A172 (cell line): ENCODE measurements around the gene GFRA1. TPM values are rescaled to one million over a fixed set of nuclear protein-coding genes. Genes with fewer than 3 reads are reported as not detected.

ENCODE experiments used
- DNase-seq: peaks from one replicate; pipeline ENCODE4 v3.0.0-alpha.2; 2015; ENCODE audit warnings: low spot score
- total RNA-seq: library from RNA; depleted of rRNA; stranded (reverse); fragments of >200 nt; shearing (Covaris generic); gene quantifications from 2 replicates; pipeline ENCODE4 v1.2.3, GENCODE V29; 2014

Gene GFRA1
- total RNA-seq, 1 experiment from 2014 or later: 21.3 TPM

GRCh38 chr10:116159197-116159596 is 113.8 kb downstream of the GFRA1 start:
- no peak for DNase-seq

GRCh38 chr10:116158036-116158435 is 115.0 kb downstream of the GFRA1 start:
- DNase-seq: no peak

- DNase-seq: no peak
These were observed 115.5 kb downstream of the GFRA1 start for GRCh38 chr10:116157485-116157884.

- DNase-seq: no peak
These were observed 116.2 kb downstream of the GFRA1 start for GRCh38 chr10:116156819-116157218.

- no peak for DNase-seq
These were observed 117.8 kb downstream of the GFRA1 start for GRCh38 chr10:116155191-116155590.

- no peak for DNase-seq
These were observed 118.4 kb downstream of the GFRA1 start for GRCh38 chr10:116154651-116155050.

GRCh38 chr10:116151076-116151475 is 121.9 kb downstream of the GFRA1 start:
- no peak for DNase-seq

GRCh38 chr10:116150606-116151005 is 122.4 kb downstream of the GFRA1 start:
- DNase-seq: no peak

GRCh38 chr10:116147147-116147905 is 125.7 kb downstream of the GFRA1 start:
- DNase-seq: no peak

- DNase-seq: peak; percentile 42
These were observed 126.5 kb downstream of the GFRA1 start for GRCh38 chr10:116146372-116147140.

GRCh38 chr10:116143673-116144222 is 129.3 kb downstream of the GFRA1 start:
- no peak for DNase-seq

- DNase-seq: no peak
These were observed 131.2 kb downstream of the GFRA1 start for GRCh38 chr10:116141855-116142254.

- no peak for DNase-seq
These were observed 131.8 kb downstream of the GFRA1 start for GRCh38 chr10:116141246-116141645.

GRCh38 chr10:116139886-116140285 is 133.1 kb downstream of the GFRA1 start:
- DNase-seq: no peak

- DNase-seq: no peak
These were observed 134.1 kb downstream of the GFRA1 start for GRCh38 chr10:116138897-116139296.

- no peak for DNase-seq
These were observed 136.7 kb downstream of the GFRA1 start for GRCh38 chr10:116136261-116136660.

GRCh38 chr10:116134322-116134721 is 138.7 kb downstream of the GFRA1 start:
- no peak for DNase-seq

GRCh38 chr10:116133634-116134033 is 139.4 kb downstream of the GFRA1 start:
- DNase-seq: no peak

GRCh38 chr10:116132780-116133399 is 140.1 kb downstream of the GFRA1 start:
- DNase-seq: no peak

- no peak for DNase-seq
These were observed 143.0 kb downstream of the GFRA1 start for GRCh38 chr10:116130006-116130405.

GRCh38 chr10:116126954-116127695 is 145.9 kb downstream of the GFRA1 start:
- DNase-seq: no peak

- DNase-seq: no peak
These were observed 146.8 kb downstream of the GFRA1 start for GRCh38 chr10:116126239-116126638.
